GM06990 (cell line): ENCODE results near the gene SCLT1.
"Not testable (repeated sequence)": the region's sequence is repeated elsewhere in the genome, so short reads cannot be mapped to it uniquely, and the experiment has no call there.

Source experiments
- DNase-seq: peaks from one replicate; pipeline ENCODE4 v3.0.0-alpha.2; 2011; ENCODE audit not compliant: insufficient read length; ENCODE audit errors: extremely low read depth
- H3K27me3 ChIP-seq: replicated peaks from 2 replicates; pipeline ENCODE4 v1.6.0; 2011; ENCODE audit warnings: low read length; ENCODE audit not compliant: control insufficient read depth, insufficient read depth
- H3K36me3 ChIP-seq: 2 replicates; pipeline ENCODE4 v1.5.1; 2011; ENCODE audit warnings: low read length; ENCODE audit not compliant: control insufficient read depth, insufficient read depth
- H3K4me3 ChIP-seq: replicated peaks from 2 replicates; pipeline ENCODE4 v1.5.1; 2011; ENCODE audit warnings: low read depth, mild to moderate bottlenecking, control low read depth, low read length
- CTCF ChIP-seq: IDR thresholded peaks from 2 replicates; pipeline ENCODE4 v1.5.1; 2011; ENCODE audit warnings: low read length, control low read depth, mild to moderate bottlenecking, inconsistent platforms; ENCODE audit not compliant: insufficient read depth, poor library complexity, severe bottlenecking

Gene SCLT1

GRCh38 chr4:129093191-129093920, at the start of gene SCLT1:
Gene SCLT1 (minus strand): TSS chr4:129093539. CDS start chr4:129093103, 436 bp downstream.
- peak; percentile 94 for DNase-seq
- TF ChIP-seq CTCF: no peak
- peak within 1 kb of the TSS; percentile 88 for H3K4me3 ChIP-seq
- no peaks in the 10 kb centered on the region for H3K36me3 ChIP-seq
- no peaks in the 10 kb centered on the region for H3K27me3 ChIP-seq

- H3K4me3 ChIP-seq: no peak overlapping the region
- no peak for DNase-seq
- H3K36me3 ChIP-seq: no peaks in the 10 kb centered on the region
- no peaks in the 10 kb centered on the region for H3K27me3 ChIP-seq
- no peak for TF ChIP-seq CTCF
Measured at GRCh38 chr4:129140521-129140920, 47.2 kb upstream of the SCLT1 start.

GRCh38 chr4:129138810-129139496, 45.6 kb upstream of the SCLT1 start:
- no peaks in the 10 kb centered on the region for H3K36me3 ChIP-seq
- no peaks in the 10 kb centered on the region for H3K27me3 ChIP-seq
- no peak for DNase-seq
- no peak overlapping the region for H3K4me3 ChIP-seq
- TF ChIP-seq CTCF: no peak

- H3K27me3 ChIP-seq: no peaks in the 10 kb centered on the region
- H3K4me3 ChIP-seq: no peak overlapping the region
- TF ChIP-seq CTCF: no peak
- no peak for DNase-seq
- no peaks in the 10 kb centered on the region for H3K36me3 ChIP-seq
Measured at GRCh38 chr4:129136433-129136832, 43.1 kb upstream of the SCLT1 start.

GRCh38 chr4:129131343-129131742, 38.0 kb upstream of the SCLT1 start:
- Histone ChIP-seq H3K36me3 (no peaks in the 10 kb centered on the region), H3K4me3 (no peak overlapping the region), H3K27me3 (no peaks in the 10 kb centered on the region)
- TF ChIP-seq CTCF: no peak
- DNase-seq: no peak

GRCh38 chr4:129129143-129129542, 35.8 kb upstream of the SCLT1 start:
- no peak for TF ChIP-seq CTCF
- DNase-seq: no peak
- Histone ChIP-seq H3K4me3 (no peak overlapping the region), H3K36me3 (no peaks in the 10 kb centered on the region), H3K27me3 (no peaks in the 10 kb centered on the region)

GRCh38 chr4:129126614-129127013, 33.3 kb upstream of the SCLT1 start:
- H3K4me3 ChIP-seq, DNase-seq, H3K27me3 ChIP-seq, H3K36me3 ChIP-seq: not testable (repeated sequence)
